Gastrocnemius medialis (tissue), 4 donors: ENCODE measurements around the gene ARMC8.

Experiments
- POLR2A ChIP-seq, 2 donors: fragments of 450-650 bp; IDR thresholded peaks; one replicate each; pipeline ENCODE4 v1.6.1; 2017; ENCODE audit warnings: antibody characterized with exemption in 2 of 2, mild to moderate bottlenecking in 2 of 2, moderate library complexity in 2 of 2
- TF ChIP-seq, protein P1 (sequence below), 5 experiments: fragments of 450-650 bp in 3 of 5; fragments of 200-600 bp in 2 of 5; sonication (generic) in 2 of 5; IDR thresholded peaks in 4 of 5; conservative IDR thresholded peaks in 1 of 5; 1 replicate in 4 of 5; 2 replicates in 1 of 5; pipeline ENCODE4 v1.5.1; 2016 to 2019; ENCODE audit warnings: antibody characterized with exemption in 5 of 5, mild to moderate bottlenecking in 3 of 5, moderate library complexity in 3 of 5

DNA sequence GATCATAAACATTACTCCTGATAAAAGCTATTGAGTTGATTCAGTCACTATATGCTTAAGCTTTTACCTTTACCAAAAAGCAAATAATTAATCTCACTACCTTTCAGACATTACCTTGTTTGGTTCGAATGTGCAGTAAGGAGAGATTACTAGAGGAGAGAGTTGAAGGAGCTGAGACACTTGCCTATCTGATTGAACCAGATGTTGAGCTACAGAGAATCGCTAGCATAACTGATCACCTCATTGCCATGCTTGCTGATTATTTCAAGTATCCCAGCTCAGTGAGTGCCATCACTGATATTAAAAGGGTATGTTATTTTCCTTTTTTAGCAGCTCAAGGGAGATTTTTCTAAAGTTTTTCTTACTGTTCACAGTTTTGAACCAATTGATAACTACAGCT is 54.6 kb downstream of the ARMC8 start:
- TF ChIP-seq, protein P1, sequence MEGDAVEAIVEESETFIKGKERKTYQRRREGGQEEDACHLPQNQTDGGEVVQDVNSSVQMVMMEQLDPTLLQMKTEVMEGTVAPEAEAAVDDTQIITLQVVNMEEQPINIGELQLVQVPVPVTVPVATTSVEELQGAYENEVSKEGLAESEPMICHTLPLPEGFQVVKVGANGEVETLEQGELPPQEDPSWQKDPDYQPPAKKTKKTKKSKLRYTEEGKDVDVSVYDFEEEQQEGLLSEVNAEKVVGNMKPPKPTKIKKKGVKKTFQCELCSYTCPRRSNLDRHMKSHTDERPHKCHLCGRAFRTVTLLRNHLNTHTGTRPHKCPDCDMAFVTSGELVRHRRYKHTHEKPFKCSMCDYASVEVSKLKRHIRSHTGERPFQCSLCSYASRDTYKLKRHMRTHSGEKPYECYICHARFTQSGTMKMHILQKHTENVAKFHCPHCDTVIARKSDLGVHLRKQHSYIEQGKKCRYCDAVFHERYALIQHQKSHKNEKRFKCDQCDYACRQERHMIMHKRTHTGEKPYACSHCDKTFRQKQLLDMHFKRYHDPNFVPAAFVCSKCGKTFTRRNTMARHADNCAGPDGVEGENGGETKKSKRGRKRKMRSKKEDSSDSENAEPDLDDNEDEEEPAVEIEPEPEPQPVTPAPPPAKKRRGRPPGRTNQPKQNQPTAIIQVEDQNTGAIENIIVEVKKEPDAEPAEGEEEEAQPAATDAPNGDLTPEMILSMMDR (IDR thresholded peaks at IDR 0.05 in 4 of 5, conservative IDR thresholded peaks at IDR 0.05 in 1 of 5) = no peak
- TF ChIP-seq POLR2A (IDR thresholded peaks at IDR 0.05) = no peak
